ENCODE data around the gene S100A14.

DNA sequence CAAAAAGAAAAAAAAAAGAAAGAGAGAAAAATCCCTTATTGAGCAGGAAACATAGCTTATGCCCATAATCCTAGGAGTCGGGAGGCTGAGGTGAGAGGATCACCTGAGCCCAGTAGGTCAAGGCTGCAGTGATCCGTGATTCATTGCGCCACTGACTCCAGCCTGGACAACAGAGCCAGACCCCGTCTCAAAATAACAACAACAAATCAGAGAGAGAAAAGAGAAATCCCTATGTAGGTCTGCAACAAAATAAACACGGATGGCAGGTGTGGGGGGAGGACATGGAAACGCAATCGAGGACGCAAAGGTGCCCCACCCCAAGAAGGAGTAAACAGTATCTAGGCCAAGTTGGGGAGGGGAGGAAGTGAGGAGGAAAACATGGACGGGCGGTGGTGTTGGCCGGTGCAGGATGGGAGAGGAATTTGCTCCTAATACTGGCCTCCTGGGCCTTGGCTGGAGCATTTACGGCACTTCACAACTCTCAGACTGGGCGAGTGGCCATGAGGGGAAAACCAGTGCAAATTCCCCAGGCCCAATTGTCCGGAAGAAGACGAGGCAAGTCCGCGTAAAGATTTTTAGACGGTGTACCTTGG, 17.1 kb upstream of the S100A14 start:
- TF ChIP-seq, protein P1, sequence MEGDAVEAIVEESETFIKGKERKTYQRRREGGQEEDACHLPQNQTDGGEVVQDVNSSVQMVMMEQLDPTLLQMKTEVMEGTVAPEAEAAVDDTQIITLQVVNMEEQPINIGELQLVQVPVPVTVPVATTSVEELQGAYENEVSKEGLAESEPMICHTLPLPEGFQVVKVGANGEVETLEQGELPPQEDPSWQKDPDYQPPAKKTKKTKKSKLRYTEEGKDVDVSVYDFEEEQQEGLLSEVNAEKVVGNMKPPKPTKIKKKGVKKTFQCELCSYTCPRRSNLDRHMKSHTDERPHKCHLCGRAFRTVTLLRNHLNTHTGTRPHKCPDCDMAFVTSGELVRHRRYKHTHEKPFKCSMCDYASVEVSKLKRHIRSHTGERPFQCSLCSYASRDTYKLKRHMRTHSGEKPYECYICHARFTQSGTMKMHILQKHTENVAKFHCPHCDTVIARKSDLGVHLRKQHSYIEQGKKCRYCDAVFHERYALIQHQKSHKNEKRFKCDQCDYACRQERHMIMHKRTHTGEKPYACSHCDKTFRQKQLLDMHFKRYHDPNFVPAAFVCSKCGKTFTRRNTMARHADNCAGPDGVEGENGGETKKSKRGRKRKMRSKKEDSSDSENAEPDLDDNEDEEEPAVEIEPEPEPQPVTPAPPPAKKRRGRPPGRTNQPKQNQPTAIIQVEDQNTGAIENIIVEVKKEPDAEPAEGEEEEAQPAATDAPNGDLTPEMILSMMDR (conservative IDR thresholded peaks at IDR 0.05; ENCODE audit: low read depth, low read length) = no peak
- TF ChIP-seq RFX5 (IDR thresholded peaks at IDR 0.05; ENCODE audit: low read depth, low read length) (no peak), NFE2L2 (IDR thresholded peaks at IDR 0.05; ENCODE audit: low read depth, low read length) (no peak), MXI1 (IDR thresholded peaks at IDR 0.05; ENCODE audit: borderline replicate concordance, low read depth, low read length) (no peak), POLR2A (IDR thresholded peaks at IDR 0.05; ENCODE audit: low read depth, low read length) (no peak), RAD21 (IDR thresholded peaks at IDR 0.05; ENCODE audit: low read length) (no peak), FOS (IDR thresholded peaks at IDR 0.05; ENCODE audit: low read depth, low read length) (no peak), MAZ (IDR thresholded peaks at IDR 0.05; ENCODE audit: borderline replicate concordance, low read depth, low read length) (no peak)
